KOPT-K1 (cell line): ENCODE data around the gene APOBEC3B.
"Not testable (repeated sequence)": the region's sequence is repeated elsewhere in the genome, so short reads cannot be mapped to it uniquely, and the experiment has no call there.

ENCODE experiments used
- H3K27ac ChIP-seq: fragments of 200-600 bp; sonication (generic); 2 replicates; pipeline ENCODE4 v1.5.1; 2016; ENCODE audit warnings: antibody characterized with exemption, mild to moderate bottlenecking, low read depth, low read length; ENCODE audit not compliant: poor library complexity, severe bottlenecking
- H3K36me3 ChIP-seq: fragments of 200-600 bp; sonication (generic); 2 replicates; pipeline ENCODE4 v1.5.1; 2017; ENCODE audit warnings: antibody characterized with exemption, mild to moderate bottlenecking, low read length, moderate library complexity; ENCODE audit not compliant: insufficient read depth
- H3K9me3 ChIP-seq: fragments of 200-600 bp; sonication (generic); 2 replicates; pipeline ENCODE4 v1.5.1; 2017; ENCODE audit warnings: antibody characterized with exemption, low read length, mild to moderate bottlenecking; ENCODE audit not compliant: insufficient read depth, poor library complexity, severe bottlenecking

APOBEC3B gene

DNA sequence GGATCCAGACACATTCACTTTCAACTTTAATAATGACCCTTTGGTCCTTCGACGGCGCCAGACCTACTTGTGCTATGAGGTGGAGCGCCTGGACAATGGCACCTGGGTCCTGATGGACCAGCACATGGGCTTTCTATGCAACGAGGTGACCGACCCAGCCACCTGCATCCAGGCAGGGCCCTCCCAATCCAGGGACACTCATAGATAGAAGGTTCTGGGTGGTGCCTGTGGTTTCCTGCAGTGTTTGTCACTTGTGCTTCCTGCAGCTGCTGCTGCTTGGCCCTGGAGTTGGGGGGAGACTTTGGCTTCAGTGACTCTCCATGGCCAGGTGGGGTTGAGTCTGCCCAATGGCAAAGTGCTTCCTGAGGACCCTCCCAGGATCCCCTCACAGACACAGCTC, 7.3 kb downstream of the APOBEC3B start:
- H3K9me3 ChIP-seq: no peaks in the 10 kb centered on the region
- no peaks in the 10 kb centered on the region for H3K36me3 ChIP-seq
- no peak overlapping the region for H3K27ac ChIP-seq

DNA sequence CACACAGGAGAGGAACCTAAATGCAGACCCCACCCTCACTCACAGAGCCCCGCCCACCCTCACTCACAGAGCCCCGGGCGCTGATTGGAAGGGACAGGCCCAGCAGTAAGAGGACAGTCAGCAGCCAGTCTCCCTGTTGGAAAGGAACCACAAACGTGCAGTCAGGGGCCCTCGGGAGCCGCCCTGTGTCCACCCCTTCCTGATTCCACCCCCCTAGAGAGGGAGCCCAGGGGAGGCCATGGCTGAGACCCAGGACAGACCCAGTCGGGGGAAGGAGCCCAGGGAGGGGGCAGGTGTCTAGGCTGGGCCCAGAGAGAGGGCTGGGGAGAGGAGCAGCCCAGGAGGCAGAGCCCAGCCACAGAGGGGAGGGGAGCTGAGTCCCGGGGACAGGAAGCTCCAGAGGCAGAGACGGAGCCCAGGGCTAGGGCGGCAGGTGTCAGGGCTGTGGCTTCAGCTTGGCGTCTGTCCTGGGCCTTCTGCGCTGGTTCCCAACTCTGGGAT, 10.8 kb downstream of the APOBEC3B start:
- H3K27ac ChIP-seq, H3K9me3 ChIP-seq, H3K36me3 ChIP-seq: not testable (repeated sequence)

DNA sequence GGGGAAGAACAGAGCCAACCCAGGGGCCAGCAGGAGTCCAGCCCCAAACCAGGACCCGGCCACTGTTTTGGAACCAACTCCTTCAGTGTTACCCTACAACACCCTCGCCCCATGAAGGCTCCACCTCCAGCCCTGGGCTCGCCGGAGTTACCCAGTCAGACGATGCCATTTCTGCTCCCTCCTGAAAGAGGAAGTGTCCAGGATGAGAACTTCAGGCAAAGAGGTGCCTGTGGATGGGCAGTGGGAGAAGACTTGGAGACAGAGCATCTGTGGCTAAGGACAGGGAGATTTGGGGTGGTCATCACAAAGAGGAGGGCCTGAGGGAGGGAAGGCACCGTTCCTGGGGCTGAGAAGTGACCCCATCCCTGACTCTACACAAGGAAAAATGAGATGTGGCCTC, 14.0 kb downstream of the APOBEC3B start:
- H3K36me3 ChIP-seq: no peaks in the 10 kb centered on the region
- H3K27ac ChIP-seq: no peak overlapping the region
- H3K9me3 ChIP-seq: peaks cover 26% of the 10 kb centered on the region

DNA sequence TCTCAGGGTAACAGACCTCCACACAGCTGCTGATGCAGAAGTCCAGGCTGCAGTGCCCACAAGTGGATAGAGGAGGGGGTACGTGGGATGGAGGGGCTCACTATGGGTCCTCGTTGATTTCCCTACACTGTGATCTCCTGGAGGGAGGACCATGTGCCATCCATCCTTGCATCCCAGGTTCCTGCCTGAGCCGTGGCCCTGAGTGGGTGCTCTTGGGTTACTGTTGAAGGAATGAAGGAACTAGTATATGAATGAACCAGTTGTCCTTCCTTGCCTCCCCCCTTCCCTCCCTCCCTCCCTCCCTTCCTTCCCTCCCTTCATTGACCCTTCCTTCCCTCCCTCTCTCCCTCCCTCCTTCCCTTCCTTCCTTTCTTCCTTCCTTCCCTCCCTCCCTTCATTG, 15.4 kb downstream of the APOBEC3B start:
- H3K36me3 ChIP-seq: no peaks in the 10 kb centered on the region
- no peak overlapping the region for H3K27ac ChIP-seq
- H3K9me3 ChIP-seq: peaks cover 26% of the 10 kb centered on the region

DNA sequence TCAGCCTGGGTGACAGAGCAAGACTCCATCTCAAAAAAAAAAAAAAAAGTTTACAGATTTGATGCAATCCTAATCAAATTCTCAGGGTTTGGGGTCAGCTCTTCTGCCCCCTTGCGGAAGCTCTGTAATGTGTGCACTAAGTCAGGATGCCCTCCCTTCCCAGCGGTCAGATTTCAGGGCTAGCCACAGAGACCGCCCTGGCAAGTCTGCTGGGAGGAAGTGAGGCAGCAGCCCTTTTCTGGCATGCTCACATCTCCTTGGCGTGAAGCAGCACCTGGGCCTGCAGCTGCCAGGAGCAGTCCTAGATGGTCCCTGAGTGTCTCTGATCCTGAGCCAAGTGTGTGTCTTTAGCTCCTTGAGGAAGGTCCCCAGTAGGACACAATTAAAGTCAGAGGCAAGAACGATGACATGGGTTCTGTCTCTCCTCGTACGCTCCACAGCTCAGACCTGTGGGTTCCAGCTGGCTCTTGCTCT, 21.1 kb downstream of the APOBEC3B start:
- no peaks in the 10 kb centered on the region for H3K36me3 ChIP-seq
- no peak overlapping the region for H3K27ac ChIP-seq
- peaks cover 14% of the 10 kb centered on the region for H3K9me3 ChIP-seq

DNA sequence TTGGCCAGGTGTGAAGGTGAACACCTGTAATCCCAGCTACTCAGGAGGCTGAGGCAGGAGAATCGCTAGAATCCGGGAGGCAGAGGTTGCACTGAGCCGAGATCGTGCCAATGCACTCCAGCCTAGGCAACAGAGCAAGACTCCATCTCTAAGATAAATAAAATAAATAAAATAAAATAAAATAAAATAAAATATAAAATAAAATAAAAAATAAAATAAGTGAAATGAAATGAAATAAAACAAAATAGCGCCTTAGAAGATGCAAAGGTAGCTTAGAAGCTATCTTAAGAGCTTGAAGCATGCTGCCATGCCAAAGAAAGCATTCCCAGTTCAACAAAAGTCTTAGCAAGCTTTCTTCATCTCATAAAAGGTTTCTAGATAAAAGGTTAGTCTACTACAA, 25.0 kb downstream of the APOBEC3B start:
- no peaks in the 10 kb centered on the region for H3K9me3 ChIP-seq
- no peaks in the 10 kb centered on the region for H3K36me3 ChIP-seq
- no peak overlapping the region for H3K27ac ChIP-seq

DNA sequence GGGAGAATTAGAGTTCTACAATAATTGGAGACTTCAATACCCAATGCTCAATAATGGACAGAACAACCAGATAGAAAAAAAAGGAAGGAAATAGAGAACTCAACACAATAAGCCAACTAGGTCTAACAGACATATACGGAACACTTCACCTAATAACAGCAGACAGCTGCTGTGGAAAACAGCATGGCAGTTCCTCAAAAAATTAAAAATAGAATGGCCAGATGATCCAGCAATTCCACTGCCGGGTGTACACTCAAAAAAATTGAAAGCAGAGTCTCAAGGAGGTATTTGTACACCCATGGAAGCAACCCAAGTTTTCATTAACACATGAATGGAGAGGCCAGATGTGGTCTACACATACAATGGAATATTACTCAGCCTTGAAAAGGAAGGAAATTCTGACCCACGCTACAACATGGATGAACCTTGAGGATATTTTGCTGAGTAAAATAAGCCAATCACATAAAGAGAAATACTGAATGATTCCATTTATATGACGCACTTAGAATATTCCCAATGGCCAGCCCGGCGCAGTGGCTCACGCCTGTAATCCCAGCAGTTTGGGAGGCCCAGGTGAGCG, 26.2 kb downstream of the APOBEC3B start:
- H3K9me3 ChIP-seq, H3K36me3 ChIP-seq, H3K27ac ChIP-seq: not testable (repeated sequence)

DNA sequence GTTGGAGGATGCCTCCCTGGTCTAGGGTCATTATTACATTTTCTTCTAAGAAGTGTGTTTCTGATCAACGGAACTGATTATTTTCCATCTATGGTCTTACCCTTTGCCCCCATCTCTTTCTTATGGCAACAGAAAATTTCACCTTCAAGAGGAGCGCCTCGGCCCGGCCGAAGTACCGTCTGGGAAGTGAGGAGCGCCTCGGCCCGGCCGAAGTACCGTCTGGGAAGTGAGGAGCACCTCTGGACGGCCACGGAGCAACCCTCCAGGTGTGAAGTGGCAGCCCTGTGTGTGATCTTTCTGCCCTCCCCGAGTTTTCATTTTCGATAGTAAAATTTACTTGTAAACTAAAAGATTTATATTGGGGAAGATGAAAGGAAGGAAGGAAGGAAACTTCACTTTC, 28.8 kb downstream of the APOBEC3B start:
- no peaks in the 10 kb centered on the region for H3K9me3 ChIP-seq
- H3K36me3 ChIP-seq: no peaks in the 10 kb centered on the region
- H3K27ac ChIP-seq: no peak overlapping the region

DNA sequence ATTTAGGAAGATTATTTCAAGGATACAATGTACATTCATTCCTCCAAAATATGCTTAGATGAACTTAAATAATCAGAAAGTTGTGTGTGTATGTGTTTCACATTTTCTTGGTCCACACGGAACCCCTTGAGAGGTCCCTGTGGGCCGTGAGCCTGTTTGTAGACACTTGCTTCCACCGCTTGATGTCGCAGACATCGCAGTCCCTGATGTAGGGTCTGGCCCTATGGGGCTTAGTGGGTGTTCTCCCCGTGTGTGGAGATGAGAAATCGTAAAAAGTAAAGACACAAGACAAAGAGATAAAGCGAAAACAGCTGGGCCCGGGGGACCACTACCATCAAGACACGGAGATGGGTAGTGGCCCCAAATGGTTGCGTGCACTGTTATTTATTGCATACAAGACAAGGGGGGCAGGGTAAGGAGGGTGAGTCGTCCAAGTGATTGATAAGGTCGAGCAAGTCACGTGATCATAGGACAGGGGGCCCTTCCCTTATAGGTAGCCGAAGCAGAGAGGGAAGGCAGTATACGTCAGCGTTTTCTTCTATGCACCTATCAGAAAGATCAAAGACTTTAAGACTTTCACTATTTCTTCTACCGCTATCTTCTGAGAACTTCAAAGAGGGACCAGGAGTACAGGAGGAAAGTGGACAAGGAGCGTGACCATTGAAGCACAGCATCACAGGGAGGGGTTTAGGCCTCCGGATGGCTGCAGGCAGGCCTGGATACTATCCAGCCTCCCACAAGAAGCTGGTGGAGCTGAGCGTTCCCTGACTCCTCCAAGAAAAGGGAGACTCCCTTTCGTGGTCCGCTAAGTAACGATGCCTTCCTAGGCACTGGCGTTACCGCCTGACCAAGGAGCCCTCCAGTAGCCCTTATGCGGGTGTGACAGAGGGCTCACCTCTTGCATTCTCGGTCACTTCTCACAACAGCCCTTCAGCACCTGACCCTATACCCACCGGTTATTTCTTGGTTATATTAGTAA, 30.7 kb downstream of the APOBEC3B start:
- Histone ChIP-seq H3K27ac (no peak overlapping the region), H3K36me3 (peaks cover 9% of the 10 kb centered on the region; the same call in 1 of the 2 replicates), H3K9me3 (no peaks in the 10 kb centered on the region)

DNA sequence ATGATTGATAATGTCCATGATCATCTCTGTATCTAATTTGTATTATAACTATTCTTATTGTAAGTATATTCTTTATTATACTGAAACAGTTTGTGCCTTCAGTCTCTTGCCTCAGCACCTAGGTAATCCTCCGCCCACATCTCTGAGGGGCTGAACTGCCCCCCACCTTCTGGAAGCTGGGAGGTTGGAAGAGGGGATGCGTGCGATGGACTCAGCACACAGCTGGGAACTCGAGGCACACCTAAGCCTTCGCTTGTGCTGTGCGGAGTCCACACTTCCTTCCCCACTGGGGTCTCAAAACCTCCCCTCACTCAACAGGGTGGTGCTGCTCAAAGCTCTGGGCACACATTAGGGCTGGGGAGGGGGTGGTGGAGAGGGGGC, 31.4 kb downstream of the APOBEC3B start:
- not testable (repeated sequence) for H3K9me3 ChIP-seq
- peaks cover 16% of the 10 kb centered on the region for H3K36me3 ChIP-seq
- H3K27ac ChIP-seq: peak overlapping the region; percentile 84

DNA sequence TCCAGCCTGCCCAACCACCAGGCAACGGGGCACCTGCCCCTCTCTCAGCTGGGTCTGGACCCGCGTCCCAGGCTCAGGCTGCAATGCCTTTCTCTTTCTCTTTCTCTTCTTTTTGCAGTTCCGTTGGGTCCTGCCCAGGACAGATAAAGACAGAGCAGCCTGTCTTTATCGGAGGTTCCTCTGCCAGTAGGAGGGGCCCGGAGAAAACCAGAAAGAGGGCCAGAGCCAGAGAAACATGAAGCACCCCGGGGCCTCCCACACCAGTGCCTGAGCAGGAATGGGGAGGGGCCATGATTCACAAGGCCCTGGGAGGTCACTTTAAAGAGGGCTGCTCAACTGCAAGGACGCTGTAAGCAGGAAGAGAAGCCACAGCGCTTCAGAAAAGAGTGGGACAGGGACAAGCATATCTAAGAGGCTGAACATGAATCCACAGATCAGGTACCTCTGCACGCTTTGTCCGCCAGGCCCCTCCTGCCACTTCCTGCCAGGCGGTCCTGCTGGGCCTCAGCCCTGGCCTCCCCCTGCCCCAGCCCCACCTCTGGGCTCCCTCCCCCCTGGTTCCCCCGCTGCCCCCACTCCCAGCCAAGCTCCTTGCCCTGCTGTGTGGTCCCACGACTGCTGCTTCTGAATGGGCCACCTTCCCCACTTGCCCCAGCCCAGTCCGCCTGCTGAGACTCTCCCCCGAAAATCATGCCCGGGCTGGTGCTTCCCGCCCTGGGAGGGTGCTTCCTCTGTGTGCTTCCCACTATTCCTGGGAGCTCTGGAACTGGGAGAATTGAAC, 32.0 kb downstream of the APOBEC3B start, which contains the start of gene APOBEC3C:
Gene APOBEC3C, plus strand, starts transcription at position 316 of the 781 bp plus-strand sequence. Its CDS starts 106 bp downstream, at position 422.
- no peaks in the 10 kb centered on the region for H3K9me3 ChIP-seq
- H3K27ac ChIP-seq: peak within 1 kb of the TSS; percentile 84
- H3K36me3 ChIP-seq: peaks cover 22% of the 10 kb centered on the region

DNA sequence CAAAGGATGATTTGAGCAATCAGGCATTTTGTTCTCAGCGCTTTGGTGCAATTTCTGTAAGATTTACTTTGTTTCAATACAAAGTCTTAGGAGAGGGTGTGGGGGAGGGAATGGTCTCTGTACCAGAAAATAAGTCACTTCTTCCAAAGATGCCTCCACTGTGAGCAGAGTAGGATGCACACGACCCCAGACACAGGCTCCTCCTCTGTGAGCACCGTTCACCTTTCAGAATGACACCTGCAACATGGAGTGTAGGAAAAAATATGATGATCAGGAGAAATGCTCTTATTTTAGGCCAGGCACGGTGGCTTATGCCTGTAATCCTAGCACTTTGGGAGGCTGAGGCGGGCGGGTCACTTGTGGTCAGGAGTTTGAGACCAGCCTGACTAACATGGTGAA, 32.6 kb downstream of the APOBEC3B start:
- not testable (repeated sequence) for H3K9me3 ChIP-seq
- H3K36me3 ChIP-seq: peaks cover 23% of the 10 kb centered on the region
- H3K27ac ChIP-seq: peak overlapping the region; percentile 84

DNA sequence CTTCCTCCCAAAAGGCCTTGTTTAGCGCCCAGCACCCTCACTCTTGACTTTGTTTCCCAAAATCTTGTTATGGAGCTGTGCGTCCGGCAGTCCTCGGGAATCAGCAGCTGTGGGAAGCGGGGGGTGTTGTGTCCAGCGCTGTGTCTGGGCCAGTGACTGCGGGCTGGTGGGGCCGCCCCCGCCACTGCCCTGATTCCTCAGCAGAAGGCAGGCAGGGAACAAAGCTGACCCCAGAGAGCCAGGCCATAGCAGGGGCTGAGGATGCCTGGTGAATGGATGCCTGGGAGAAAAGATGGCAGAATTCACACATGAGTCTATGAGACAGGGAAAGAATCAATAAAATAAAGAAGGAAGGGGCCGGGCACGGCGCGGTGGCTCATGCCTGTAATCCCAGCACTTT, 34.4 kb downstream of the APOBEC3B start:
- no peaks in the 10 kb centered on the region for H3K9me3 ChIP-seq
- no peak overlapping the region for H3K27ac ChIP-seq
- H3K36me3 ChIP-seq: peaks cover 23% of the 10 kb centered on the region

DNA sequence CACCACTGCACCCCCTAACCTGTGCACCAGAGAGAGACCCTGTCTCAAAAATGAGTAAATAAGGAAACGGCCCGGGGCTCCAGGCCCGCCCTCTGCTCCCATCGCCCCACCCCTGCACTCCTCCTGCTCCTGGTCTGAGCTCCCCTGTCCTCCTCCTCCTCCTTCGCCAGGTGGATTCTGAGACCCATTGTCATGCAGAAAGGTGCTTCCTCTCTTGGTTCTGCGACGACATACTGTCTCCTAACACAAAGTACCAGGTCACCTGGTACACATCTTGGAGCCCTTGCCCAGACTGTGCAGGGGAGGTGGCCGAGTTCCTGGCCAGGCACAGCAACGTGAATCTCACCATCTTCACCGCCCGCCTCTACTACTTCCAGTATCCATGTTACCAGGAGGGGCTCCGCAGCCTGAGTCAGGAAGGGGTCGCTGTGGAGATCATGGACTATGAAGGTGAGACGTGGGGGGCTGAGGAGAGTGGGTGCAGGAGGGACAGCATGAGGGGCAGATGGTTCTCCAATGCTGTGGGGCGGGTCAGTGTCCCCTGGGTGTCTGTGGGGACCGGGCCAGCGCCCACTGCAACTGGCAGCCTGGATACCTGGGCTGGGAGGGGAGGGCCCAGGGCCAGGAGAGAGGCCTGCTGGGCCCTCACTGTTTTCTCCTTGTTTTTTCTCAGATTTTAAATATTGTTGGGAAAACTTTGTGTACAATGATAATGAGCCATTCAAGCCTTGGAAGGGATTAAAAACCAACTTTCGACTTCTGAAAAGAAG, 35.6 kb downstream of the APOBEC3B start:
- Histone ChIP-seq H3K9me3 (no peaks in the 10 kb centered on the region), H3K36me3 (peaks cover 23% of the 10 kb centered on the region), H3K27ac (no peak overlapping the region)
